OCI-LY3 (cell line): ENCODE results near the gene KCNIP4.

Experiments used
- EZH2phosphoT487 ChIP-seq: fragments of 200-600 bp; shearing (Covaris generic); IDR thresholded peaks from 2 replicates; pipeline ENCODE4 v1.6.1; 2018; ENCODE audit warnings: antibody characterized with exemption, mixed run types, low read depth
- TF ChIP-seq, protein P1 (sequence below): fragments of 200-600, 300-600 bp; sonication (generic); IDR thresholded peaks from 2 replicates; pipeline ENCODE4 v1.5.1; 2014; ENCODE audit warnings: antibody characterized with exemption, low read length, low read depth

DNA sequence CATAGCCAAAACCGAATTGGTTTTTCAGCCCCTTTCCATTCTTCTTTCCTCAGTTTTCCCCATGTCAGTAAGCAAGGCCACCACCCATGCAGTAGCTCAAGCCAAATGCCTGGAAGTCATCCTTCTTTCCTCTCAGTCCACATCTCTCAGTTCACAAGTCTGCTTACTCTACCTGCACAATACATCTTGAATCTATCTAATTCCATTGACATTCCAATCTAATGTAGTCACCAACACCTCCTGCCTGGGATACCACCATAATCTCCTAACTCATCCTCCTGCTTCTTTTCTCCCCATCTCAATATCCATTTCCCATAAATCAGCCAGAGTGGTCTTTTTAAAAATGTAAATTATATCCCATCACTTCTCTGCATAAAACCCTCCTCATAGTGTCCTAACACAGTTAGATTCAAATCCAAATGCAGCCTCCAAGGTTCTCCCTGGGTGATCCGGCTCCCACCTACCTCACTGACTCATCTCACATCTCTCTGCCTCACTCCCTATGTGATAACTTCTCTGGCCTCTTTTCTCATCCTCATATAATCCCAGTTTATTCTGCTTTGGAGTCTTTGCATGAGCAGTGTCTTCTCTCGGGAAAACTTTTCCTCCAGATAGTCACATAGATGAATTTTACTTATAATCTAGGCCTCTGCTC is 26.9 kb downstream of the KCNIP4 start:
- TF ChIP-seq, protein P1, sequence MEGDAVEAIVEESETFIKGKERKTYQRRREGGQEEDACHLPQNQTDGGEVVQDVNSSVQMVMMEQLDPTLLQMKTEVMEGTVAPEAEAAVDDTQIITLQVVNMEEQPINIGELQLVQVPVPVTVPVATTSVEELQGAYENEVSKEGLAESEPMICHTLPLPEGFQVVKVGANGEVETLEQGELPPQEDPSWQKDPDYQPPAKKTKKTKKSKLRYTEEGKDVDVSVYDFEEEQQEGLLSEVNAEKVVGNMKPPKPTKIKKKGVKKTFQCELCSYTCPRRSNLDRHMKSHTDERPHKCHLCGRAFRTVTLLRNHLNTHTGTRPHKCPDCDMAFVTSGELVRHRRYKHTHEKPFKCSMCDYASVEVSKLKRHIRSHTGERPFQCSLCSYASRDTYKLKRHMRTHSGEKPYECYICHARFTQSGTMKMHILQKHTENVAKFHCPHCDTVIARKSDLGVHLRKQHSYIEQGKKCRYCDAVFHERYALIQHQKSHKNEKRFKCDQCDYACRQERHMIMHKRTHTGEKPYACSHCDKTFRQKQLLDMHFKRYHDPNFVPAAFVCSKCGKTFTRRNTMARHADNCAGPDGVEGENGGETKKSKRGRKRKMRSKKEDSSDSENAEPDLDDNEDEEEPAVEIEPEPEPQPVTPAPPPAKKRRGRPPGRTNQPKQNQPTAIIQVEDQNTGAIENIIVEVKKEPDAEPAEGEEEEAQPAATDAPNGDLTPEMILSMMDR: no peak
- no peak for TF ChIP-seq EZH2phosphoT487
